Naive thymus-derived CD8-positive, alpha-beta T cell (primary cell): ENCODE results near the gene ANO6. TPM values are rescaled to one million over a fixed set of nuclear protein-coding genes. Genes with fewer than 3 reads are reported as not detected.

Experiments used
- ATAC-seq, 2 donors: fragments of 150-1000 bp; cut with Tn5 transposase in 1 of 2; sonication (Bioruptor Pico), chemical (Tn5 transposase) in 1 of 2; 1 replicate in 1 of 2; 2 replicates in 1 of 2; pipeline ENCODE4 v1.10.0; 2021; ENCODE audit warnings: mild to moderate bottlenecking in 2 of 2, moderate library complexity in 2 of 2
- POLR2A ChIA-PET: fragments of 350-600 bp; sonication (Branson Sonifier 250); formaldehyde crosslinking; loops from one replicate; lab custom pipeline; 2021; ENCODE audit warnings: antibody characterized with exemption; lab: Charles Lee
- DNase-seq, 10 donors: peaks; one replicate each; pipeline versions ENCODE4 v3.0.0 to v3.0.0-alpha.2; 2020 to 2022
- H3K27ac Mint-ChIP-seq, 10 donors: one replicate each; pipeline ENCODE4 v1.8.0; 2020 to 2022; ENCODE audit warnings: mild to moderate bottlenecking in 10 of 10, mixed read lengths in 10 of 10, moderate library complexity in 4 of 10, inconsistent platforms in 1 of 10
- H3K27me3 Mint-ChIP-seq, 5 donors: one replicate each; pipeline ENCODE4 v1.8.0; 2021 to 2022; ENCODE audit warnings: mixed read lengths in 5 of 5
- H3K36me3 Mint-ChIP-seq, 3 donors: one replicate each; pipeline ENCODE4 v1.8.0; 2020 to 2022; ENCODE audit warnings: mixed read lengths in 3 of 3, mild to moderate bottlenecking in 2 of 3, inconsistent platforms in 1 of 3
- H3K4me1 Mint-ChIP-seq, 4 donors: one replicate each; pipeline ENCODE4 v1.8.0; 2021 to 2022; ENCODE audit warnings: mixed read lengths in 4 of 4
- H3K4me3 Mint-ChIP-seq, 10 donors: one replicate each; pipeline ENCODE4 v1.8.0; 2020 to 2022; ENCODE audit warnings: mild to moderate bottlenecking in 10 of 10, mixed read lengths in 10 of 10, moderate library complexity in 6 of 10, inconsistent platforms in 1 of 10
- H3K9me3 Mint-ChIP-seq, 9 donors: one replicate each; pipeline ENCODE4 v1.8.0; 2020 to 2022; ENCODE audit warnings: mixed read lengths in 9 of 9, mild to moderate bottlenecking in 3 of 9, inconsistent platforms in 1 of 9, moderate library complexity in 1 of 9
- polyA plus RNA-seq, 3 donors: library from polyadenylated mRNA; unstranded; fragments of 300-500 nt; fragmentation: Illumina TruSeq; gene quantifications; one replicate each; pipeline ENCODE4 v1.2.3, GENCODE V29; 2021
- total RNA-seq, 8 experiments: library from RNA in 2 of 8; stranded (reverse) in 2 of 8; gene quantifications; one replicate each; pipeline ENCODE4 v1.2.3 and lab custom pipeline; 2021 to 2026

The ANO6 gene
- total and polyA plus RNA-seq, 5 experiments from 2014 or later, result 13.4 to 18.6 (median 17.5) TPM

DNA sequence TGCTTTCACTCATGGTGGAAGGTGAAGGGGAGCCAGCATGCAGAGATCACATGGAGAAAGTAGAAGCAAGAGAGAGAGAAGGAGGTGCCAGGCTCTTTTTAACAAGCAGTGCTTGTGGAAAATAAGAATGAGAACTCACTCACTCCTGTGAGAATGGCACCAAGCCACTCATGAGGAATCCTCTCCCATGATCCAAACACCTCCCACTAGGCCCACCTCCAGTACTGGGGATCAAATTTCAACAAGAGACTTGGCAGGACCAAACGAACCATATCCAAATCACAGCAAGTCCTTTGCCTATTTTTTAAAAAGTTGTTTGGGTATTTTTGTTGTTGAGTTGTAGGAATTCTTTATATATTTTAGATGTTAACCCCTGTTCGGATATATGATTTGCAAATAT lies 267.7 kb downstream of the ANO6 start:
- Mint-ChIP-seq H3K36me3 (peaks cover 0 to 6% (median 5%) of the 10 kb centered on the region in 3 donors), H3K4me3 (no peak overlapping the region), H3K27ac (no peak overlapping the region), H3K4me1 (no peaks in the 10 kb centered on the region), H3K27me3 (no peaks in the 10 kb centered on the region), H3K9me3 (peaks cover 0 to 15% (median 7%) of the 10 kb centered on the region in 9 donors)
- POLR2A ChIA-PET, result no interaction called here
- DNase-seq (no peak), ATAC-seq (no peak)

Other genes with a start within 250 kb of the ANO6 start
- not detected for gene DBX2, start 165.0 kb upstream of the ANO6 start, total RNA-seq
- gene DBX2, start 165.0 kb upstream of the ANO6 start, polyA plus RNA-seq, result not detected